HG03103 (cell line): ENCODE data around the gene HADHB.

Experiments used
- ATAC-seq: cut with Tn5 transposase; IDR thresholded peaks from one replicate; pipeline ENCODE4 v1.9.1; 2021; ENCODE audit warnings: low read depth; ENCODE audit not compliant: unreplicated experiment

Gene HADHB

DNA sequence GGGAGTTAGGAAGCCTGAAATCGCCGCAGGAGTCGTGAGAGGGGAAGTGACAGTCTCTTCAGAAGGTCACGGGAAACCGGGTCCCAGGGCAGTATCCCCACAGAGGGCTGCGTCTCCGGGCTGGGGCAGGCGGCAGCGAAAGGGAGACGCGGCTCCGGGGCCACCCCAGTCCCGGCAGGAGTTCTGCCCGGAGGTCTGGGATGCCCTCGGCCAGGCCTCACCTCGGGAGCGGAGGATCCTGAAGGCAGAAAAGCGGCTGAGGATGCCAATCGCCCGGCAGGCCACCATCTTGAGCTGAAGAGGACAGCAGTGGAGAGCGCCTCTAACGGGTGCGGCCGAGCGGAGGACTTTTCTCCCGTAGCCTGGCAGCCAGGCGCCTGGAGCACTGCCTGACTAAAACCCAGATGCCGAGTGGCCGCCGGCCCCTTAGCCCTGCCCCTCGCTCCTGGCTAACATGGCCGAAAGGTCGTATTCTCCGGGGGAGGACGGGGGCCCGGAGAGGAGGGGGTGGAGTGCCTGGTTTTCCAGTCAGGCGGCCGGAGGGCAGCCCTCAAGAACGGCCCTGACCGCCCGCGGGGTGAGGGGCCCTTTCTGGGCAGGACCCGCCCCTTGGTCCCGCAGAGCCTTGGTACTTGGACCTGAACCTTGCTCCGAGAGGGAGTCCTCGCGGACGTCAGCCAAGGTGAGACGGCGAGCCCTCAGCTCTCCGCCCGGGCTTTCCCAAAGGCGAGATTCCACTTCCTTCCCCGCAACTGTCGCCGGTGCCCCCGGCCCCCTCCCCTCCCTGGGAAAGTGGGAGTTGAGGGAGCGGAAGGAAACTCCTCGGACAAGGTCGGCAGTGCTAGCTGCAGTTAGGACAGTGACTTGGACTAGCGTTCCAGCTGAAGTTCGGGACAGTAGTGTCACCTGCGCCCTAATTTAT is at the start of gene HADHB, which contains the start of gene HADHA:
Gene HADHB (plus strand): TSS at position 631 of the 922 bp plus-strand sequence. CDS start 9,316 bp downstream, outside the sequence.
Gene HADHA (minus strand): TSS at position 324 of the 922 bp plus-strand sequence. CDS start 36 bp downstream, at position 288.
- peak; percentile 53 for ATAC-seq

DNA sequence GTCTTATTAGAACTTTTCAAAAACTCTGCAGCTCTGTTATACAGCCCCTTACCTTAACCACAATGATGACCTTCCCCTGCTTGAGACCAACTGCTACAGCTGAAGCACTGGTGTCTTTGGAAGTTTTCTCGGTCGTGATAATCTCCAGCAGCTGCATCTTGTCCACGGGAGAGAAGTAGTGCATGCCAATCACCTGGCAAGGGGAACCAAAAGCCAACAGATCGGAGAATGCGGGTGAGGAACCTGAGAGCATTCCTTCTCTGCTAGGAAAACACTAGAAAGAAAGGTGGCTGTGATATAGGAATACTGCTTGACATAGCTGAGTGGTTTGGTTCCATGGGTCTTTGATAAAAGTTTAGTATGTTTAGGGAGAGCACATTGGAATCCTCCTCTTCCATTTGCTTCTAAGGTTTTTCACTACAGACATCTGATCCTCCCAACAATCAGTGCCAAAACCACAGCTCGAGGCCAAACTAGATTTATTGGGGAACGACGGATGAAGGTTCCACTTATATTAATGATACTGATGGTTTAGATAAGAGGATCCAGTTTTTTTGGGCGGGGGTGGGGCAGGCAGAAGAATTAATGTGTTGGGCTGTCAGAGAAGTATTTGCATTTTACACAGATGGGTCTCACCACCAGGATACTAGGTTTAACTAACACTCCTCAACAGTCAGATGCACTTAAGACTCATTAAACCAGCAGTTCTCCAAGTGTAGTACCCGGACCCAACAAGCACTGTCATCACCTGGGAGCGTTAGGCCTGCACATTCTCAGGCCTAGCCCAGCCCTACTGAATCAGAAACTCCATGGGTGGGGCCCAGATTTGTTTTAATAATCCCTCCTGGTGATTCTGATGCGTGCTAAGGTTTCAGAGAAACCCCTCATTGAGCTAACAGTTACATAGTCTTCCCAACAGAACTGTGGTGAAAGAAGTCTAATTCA is 49.4 kb upstream of the HADHB start:
- ATAC-seq: no peak

GRCh38 chr2:26196683-26197418 is 47.9 kb upstream of the HADHB start:
- peak; percentile 71 for ATAC-seq

GRCh38 chr2:26197516-26197915 is 47.2 kb upstream of the HADHB start:
- ATAC-seq: no peak

- no peak for ATAC-seq
Observed at GRCh38 chr2:26202981-26203490, 41.7 kb upstream of the HADHB start.

GRCh38 chr2:26203906-26204305 is 40.8 kb upstream of the HADHB start:
- ATAC-seq: no peak

DNA sequence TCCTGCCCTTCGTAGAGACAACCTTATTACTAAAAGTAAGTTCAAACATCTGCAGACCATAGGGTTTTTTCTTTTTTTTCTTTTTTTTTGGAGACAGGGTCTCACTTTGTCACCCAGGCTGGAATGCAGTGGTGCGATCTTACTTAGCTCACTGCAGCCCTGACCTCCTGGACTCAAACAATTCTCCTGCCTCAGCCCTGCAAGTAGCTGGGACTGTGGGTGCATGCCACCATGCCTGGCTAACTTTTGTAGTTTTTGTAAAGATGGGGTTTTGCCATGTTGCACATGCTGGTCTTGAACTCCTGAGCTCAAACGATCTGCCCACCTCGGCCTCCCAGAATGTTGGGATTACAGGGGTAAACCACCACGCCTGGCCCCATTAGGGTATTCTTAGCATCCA is 32.7 kb upstream of the HADHB start:
- ATAC-seq: no peak

- no peak for ATAC-seq
Observed at GRCh38 chr2:26214759-26215158, 30.0 kb upstream of the HADHB start.

- ATAC-seq: no peak
Observed at GRCh38 chr2:26215833-26216232, 28.9 kb upstream of the HADHB start.

DNA sequence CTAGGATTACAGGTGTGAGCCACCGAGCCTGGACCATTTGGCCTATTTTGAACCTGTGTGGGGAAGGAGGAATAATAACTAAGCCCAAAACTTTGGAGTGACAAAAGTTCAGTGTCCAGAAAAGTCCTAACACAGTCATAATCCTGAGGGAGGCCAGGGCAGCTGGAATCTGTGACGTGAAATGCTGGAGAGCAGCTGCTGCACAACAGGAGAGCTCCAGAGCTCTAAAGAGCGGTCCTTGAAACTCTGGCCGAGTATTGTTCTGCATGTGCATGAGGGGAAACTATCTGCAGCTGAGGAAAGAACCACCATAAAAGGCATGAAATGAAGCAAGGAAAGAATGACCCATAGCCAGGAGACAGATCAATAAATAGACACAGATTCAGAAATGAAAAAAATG is 28.2 kb upstream of the HADHB start:
- ATAC-seq: no peak

GRCh38 chr2:26217720-26218119 is 27.0 kb upstream of the HADHB start:
- no peak for ATAC-seq

DNA sequence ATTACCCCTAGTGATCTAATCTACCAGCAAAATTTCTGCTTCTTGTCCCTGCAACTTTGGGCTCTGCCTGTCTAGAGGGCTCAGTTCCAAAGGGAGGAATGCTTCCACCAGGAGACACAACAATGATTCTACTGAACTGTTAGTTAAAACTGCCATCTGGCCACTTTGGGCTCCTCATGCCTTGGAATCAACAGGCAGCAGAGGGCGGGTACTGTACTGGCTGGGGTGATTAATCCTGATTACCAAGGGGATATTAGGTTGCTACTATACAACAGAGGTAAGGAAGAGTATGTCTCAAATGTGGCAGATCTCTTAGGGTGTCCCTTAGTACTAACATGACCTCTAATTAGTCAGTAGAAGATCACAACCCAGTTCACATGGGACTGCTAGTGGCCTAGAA is 21.7 kb upstream of the HADHB start:
- ATAC-seq: no peak

GRCh38 chr2:26224095-26224494 is 20.6 kb upstream of the HADHB start:
- ATAC-seq: no peak

- no peak for ATAC-seq
Observed at GRCh38 chr2:26229595-26229994, 15.1 kb upstream of the HADHB start.

- no peak for ATAC-seq
Observed at GRCh38 chr2:26230806-26231205, 13.9 kb upstream of the HADHB start.

- no peak for ATAC-seq
Observed at GRCh38 chr2:26235089-26235488, 9.7 kb upstream of the HADHB start.

DNA sequence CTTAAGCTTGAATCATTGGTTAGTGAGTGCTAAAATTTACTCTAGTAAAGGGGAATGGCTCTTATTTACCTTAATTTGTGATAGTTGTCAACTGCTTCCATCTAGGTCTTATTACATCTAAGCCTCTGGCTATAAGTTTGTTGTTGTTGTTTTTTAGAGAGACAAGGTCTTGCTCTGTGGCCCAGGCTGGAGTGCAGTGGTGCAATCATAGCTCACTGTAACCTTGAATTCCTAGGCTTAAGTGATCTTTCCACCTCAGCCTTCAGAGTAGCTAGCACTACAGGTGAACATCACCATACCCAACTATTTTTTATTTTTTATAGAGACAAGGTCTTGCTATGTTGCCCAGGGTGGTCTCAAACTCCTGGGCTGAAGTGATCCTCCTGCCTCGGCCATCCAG is 6.9 kb upstream of the HADHB start:
- ATAC-seq: no peak

- ATAC-seq: no peak
Observed at GRCh38 chr2:26238311-26238958, 6.3 kb upstream of the HADHB start.

GRCh38 chr2:26241928-26242436 is 2.8 kb upstream of the HADHB start:
- ATAC-seq: no peak
